Nephron (organoid): Measurements from ENCODE around the gene CYSLTR2.
"Not testable (repeated sequence)": the region's sequence is repeated elsewhere in the genome, so short reads cannot be mapped to it uniquely, and the experiment has no call there.

ENCODE experiments used
- H3K27ac Mint-ChIP-seq, 3 experiments: 2 replicates each; pipeline ENCODE4 v1.8.0; 2020; ENCODE audit warnings: mixed read lengths in 3 of 3, mild to moderate bottlenecking in 2 of 3, moderate library complexity in 1 of 3
- H3K27me3 Mint-ChIP-seq: 2 replicates; pipeline ENCODE4 v1.8.0; 2021; ENCODE audit warnings: low read depth, mild to moderate bottlenecking, moderate library complexity, mixed read lengths
- H3K36me3 Mint-ChIP-seq: 2 replicates; pipeline ENCODE4 v1.8.0; 2020; ENCODE audit warnings: low read depth, mixed read lengths
- H3K4me1 Mint-ChIP-seq: 2 replicates; pipeline ENCODE4 v1.8.0; 2020; ENCODE audit warnings: mixed read lengths
- H3K4me3 Mint-ChIP-seq, 3 experiments: 2 replicates each; pipeline ENCODE4 v1.8.0; 2020; ENCODE audit warnings: mild to moderate bottlenecking in 3 of 3, mixed read lengths in 3 of 3, moderate library complexity in 2 of 3
- H3K9me3 Mint-ChIP-seq: 2 replicates; pipeline ENCODE4 v1.8.0; 2020; ENCODE audit warnings: mixed read lengths
- CTCF ChIP-seq, 3 experiments: fragments of 200-600 bp; sonication (generic); IDR thresholded peaks; one replicate each; pipeline ENCODE4 v1.5.0; 2021; ENCODE audit warnings: antibody characterized with exemption in 3 of 3; ENCODE audit not compliant: unreplicated experiment in 3 of 3

The CYSLTR2 gene

GRCh38 chr13:48681905-48682304 lies 28.2 kb downstream of the CYSLTR2 start:
- no peaks in the 10 kb centered on the region for H3K36me3 Mint-ChIP-seq
- H3K27ac Mint-ChIP-seq, result no peak overlapping the region
- no peak overlapping the region for H3K4me3 Mint-ChIP-seq
- no peak for TF ChIP-seq CTCF (IDR thresholded peaks at IDR 0.05; ENCODE audit: unreplicated experiment in 3 of 3)
- H3K9me3 Mint-ChIP-seq, result peaks cover 2% of the 10 kb centered on the region
- peaks cover 5% of the 10 kb centered on the region for H3K4me1 Mint-ChIP-seq
- H3K27me3 Mint-ChIP-seq, result no peaks in the 10 kb centered on the region

- H3K27ac Mint-ChIP-seq, result no peak overlapping the region
- no peak for TF ChIP-seq CTCF (IDR thresholded peaks at IDR 0.05; ENCODE audit: unreplicated experiment in 3 of 3)
- H3K27me3 Mint-ChIP-seq, result no peaks in the 10 kb centered on the region
- peaks cover 5% of the 10 kb centered on the region for H3K4me1 Mint-ChIP-seq
- no peak overlapping the region for H3K4me3 Mint-ChIP-seq
- peaks cover 2% of the 10 kb centered on the region for H3K9me3 Mint-ChIP-seq
- no peaks in the 10 kb centered on the region for H3K36me3 Mint-ChIP-seq
These were observed 28.7 kb downstream of the CYSLTR2 start for GRCh38 chr13:48682436-48682835.

DNA sequence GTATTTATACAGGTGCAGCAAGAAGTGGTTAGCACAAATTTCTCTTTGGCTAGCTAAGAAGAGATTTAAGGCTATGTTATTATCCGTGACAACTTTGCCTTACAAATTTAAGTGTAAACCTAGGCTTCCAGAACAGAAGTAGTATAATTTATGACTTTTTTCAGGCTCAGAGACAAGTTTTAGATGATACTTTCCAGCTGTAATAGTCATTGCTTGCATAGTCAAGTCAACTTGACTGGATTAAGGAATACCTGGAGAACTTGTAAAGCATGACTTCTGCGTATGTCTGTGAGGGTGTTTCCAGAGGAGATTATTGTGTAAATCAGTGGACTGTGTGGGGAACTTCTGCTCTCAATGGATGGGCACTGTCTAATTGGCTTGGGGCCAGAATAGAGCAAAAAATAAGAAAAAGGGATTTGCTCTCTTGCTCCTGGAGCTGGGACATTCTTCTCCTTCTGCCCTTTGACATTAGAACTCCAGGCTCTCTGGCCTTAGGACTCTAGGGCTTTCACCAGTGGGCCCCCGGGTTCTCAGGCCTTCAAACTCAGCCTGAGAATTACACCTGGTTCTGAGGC lies 33.0 kb downstream of the CYSLTR2 start:
- Mint-ChIP-seq H3K27me3 (peaks cover 6% of the 10 kb centered on the region), H3K4me3 (no peak overlapping the region), H3K36me3 (no peaks in the 10 kb centered on the region), H3K27ac (peak overlapping the region in 1 of 3 experiments; percentile 12), H3K4me1 (peaks cover 5% of the 10 kb centered on the region), H3K9me3 (peaks cover 17% of the 10 kb centered on the region)
- TF ChIP-seq CTCF (IDR thresholded peaks at IDR 0.05; ENCODE audit: unreplicated experiment in 3 of 3), result no peak

DNA sequence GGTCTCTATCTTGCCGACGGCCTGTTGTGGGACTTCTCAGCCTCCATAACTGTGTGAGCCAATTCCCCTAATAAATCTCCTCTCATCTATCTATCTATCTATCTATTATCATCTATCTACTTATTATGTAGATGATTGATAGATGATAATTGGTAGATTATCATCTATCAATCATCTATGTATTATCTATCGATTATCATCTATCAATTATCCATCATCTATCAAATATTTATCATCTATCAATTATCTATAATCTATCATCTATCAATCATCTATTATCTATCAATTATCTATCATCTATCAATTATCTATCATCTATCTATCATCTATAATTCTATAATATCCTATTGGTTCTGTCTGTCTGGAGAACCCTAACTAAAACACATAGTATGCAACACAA lies 33.5 kb downstream of the CYSLTR2 start:
- TF ChIP-seq CTCF (IDR thresholded peaks at IDR 0.05; ENCODE audit: unreplicated experiment in 3 of 3), result no peak
- no peak overlapping the region for H3K27ac Mint-ChIP-seq
- peaks cover 5% of the 10 kb centered on the region for H3K4me1 Mint-ChIP-seq
- H3K4me3 Mint-ChIP-seq, result no peak overlapping the region
- H3K27me3 Mint-ChIP-seq, result peaks cover 6% of the 10 kb centered on the region
- peaks cover 17% of the 10 kb centered on the region for H3K9me3 Mint-ChIP-seq
- H3K36me3 Mint-ChIP-seq, result no peaks in the 10 kb centered on the region

DNA sequence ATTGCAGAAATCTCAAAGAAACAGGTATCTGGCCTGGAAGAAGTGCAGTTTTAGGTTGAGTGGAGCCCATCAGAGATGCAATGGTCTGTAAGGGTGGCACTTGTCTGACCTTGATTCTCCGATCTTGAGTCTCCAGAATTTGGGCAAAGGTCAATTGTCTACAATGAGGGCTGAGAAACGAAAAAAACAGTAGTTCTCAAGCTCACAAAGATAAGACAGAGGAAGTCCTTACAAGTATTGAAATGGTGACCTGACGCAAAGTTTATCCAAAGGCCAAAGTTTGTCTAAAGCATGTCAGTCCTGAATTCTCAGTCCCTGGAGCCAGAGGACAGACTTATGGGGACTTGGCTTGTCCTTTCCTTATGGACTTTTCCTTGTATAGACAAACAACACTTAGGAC lies 40.3 kb downstream of the CYSLTR2 start:
- Mint-ChIP-seq H3K9me3 (peaks cover 24% of the 10 kb centered on the region), H3K4me1 (no peaks in the 10 kb centered on the region), H3K36me3 (no peaks in the 10 kb centered on the region), H3K27ac (no peak overlapping the region), H3K27me3 (peaks cover 6% of the 10 kb centered on the region), H3K4me3 (no peak overlapping the region)
- no peak for TF ChIP-seq CTCF (IDR thresholded peaks at IDR 0.05; ENCODE audit: unreplicated experiment in 3 of 3)

DNA sequence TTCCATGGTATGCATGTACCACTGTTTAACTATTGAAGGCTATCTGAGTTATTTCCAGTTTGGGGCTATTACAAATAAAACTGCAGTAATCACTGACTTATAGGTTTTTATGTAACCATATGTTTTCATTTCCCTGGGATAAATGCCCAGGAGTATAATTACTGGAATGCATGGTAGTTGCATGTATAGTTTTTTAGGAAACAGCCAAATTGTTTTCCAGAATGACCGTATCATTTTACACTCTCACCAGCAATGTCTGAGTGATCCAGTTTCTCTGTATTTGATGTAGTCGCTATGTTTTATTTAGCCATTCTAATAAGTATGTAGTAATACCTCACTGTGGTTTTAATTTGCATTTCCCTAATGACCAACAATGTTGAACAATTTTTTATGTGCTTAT lies 42.0 kb downstream of the CYSLTR2 start:
- Mint-ChIP-seq H3K4me1 (no peaks in the 10 kb centered on the region), H3K9me3 (peaks cover 21% of the 10 kb centered on the region), H3K36me3 (no peaks in the 10 kb centered on the region), H3K4me3 (no peak overlapping the region), H3K27me3 (no peaks in the 10 kb centered on the region), H3K27ac (no peak overlapping the region)
- no peak for TF ChIP-seq CTCF (IDR thresholded peaks at IDR 0.05; ENCODE audit: unreplicated experiment in 3 of 3)

- not testable (repeated sequence) for H3K36me3 Mint-ChIP-seq, H3K4me3 Mint-ChIP-seq, H3K4me1 Mint-ChIP-seq, H3K27ac Mint-ChIP-seq, H3K27me3 Mint-ChIP-seq
- H3K9me3 Mint-ChIP-seq, result peaks cover 26% of the 10 kb centered on the region
These were observed 42.9 kb downstream of the CYSLTR2 start for GRCh38 chr13:48696676-48697075.
